Activated CD4-positive, alpha-beta T cell treated with anti-CD3 and anti-CD28 coated beads for 4 hours (primary cell): ENCODE data around the gene CDC25A.

Experiments used
- DNase-seq, 2 donors: peaks; one replicate each; pipeline ENCODE4 v3.0.0-alpha.2; 2020

Gene CDC25A

DNA sequence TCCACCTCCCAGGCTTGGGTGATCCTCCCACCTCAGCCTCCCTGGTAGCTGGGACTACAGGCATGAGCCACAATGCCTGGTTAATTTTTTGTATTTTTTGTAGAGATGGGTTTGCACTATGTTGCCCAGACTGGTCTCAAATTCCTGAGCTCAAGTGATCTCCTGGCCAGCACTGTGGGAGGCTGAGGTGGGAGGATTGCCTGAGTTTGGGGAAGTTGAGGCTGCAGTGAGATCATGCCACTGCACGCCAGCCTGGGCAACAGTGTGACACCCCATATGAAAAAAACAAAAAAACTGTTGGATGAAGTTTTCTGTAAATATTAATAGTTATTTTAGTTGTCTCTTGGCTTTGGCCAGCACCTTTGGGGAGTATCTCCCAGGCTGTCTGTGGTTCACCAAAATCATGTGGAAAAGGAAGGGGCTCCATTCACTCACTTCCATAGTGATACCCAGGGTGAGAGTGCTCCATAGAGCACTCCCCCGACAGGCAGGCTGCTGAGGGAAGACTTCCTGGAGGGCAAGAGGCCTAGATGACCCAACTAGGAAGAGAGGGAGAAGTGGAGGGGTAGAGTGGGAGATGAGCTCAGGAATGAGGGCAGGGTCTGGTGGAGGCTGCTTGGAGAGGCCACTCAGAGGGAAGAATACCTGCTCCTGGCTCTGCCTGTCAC is 47.1 kb downstream of the CDC25A start:
- DNase-seq, result no peak

DNA sequence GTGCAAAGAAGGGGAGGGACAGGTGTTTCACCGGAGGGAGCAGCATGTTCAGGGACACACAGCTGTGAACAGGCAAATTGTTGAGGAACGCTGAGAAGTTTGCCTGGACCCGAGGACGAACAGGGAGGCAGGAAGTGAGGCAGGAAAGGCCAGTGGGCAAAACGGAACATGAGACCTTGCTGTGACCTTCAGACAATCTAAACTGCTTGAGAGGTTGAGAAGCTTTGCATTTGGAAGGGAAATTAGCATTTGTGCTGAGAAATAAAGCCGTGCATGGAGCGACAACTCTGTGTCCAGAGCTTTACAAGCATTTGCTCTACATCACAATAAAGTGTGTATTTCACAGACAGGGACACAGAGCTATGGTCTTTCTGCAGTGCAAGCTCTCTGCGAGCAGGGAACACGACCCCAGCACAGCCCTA is 47.9 kb downstream of the CDC25A start:
- no peak for DNase-seq

DNA sequence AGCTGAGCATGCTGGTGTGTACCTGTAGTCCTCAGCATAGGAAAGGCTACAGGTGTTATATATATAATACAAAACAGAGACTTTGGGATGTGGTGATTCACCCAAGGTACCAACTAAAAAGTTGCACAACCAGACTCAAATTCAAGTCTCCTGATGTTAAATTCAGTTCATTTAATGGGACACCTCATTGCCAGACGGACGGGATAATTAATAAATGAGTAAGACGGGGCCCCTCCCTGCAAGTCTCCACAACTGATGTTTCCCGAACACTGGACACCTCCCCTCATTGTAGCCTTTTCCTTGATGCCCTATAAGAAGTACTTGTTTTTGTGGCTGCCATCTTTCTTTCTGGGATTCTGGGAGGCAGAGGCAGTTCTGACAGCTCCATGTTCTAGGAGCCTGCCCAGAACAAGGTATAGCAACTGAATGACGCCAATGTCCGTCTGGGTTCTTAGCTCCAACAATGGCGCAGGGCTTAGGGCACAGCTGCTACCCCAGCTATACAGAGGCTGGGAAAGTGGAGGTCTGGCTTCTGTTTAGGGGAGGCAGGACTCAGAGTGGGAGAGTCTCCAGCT is 50.7 kb downstream of the CDC25A start:
- DNase-seq, result no peak

DNA sequence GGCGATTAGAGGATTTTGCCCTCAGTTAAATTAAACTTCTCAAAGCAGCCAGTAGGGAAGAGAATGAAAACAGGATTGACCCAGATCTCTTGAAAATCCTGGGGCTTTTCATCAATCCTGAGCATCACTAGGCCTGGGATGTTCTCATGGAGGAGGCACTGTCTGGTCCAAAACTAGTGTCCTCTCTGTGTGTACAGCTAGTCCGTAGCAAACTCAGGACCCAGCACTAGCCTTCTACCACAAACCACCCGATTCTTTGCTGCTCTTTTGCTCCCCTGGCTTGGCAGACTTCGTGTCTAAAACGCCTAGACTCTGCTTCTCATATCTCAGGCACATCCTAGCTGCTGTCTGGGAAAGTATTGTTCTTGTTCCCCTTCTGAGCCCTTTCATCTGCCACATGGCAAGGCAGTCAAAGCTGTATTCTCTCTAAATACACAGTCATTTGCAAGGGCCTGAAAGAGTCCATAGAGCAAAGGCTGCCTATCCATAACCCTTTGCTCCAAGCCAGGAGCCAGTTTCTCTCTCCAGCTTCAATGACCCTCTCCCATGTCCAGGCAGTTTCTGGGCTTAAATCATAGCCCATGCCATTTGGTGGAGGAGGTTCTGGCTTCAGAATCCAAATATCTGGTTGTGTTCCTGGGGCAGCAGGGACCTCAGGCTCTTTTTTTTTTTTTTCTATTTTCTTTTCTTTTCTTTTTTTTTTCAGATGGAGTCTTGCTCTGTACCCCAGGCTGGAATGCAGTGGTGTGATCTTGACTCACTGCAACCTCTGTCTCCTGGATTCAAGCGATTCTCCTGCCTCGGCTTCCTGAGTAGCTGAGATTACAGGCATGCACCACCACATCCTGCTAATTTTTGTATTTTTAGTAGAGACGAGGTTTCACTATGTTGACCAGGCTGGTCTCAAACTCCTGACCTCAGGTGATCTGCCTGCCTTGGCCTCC is 52.4 kb downstream of the CDC25A start:
- no peak for DNase-seq

DNA sequence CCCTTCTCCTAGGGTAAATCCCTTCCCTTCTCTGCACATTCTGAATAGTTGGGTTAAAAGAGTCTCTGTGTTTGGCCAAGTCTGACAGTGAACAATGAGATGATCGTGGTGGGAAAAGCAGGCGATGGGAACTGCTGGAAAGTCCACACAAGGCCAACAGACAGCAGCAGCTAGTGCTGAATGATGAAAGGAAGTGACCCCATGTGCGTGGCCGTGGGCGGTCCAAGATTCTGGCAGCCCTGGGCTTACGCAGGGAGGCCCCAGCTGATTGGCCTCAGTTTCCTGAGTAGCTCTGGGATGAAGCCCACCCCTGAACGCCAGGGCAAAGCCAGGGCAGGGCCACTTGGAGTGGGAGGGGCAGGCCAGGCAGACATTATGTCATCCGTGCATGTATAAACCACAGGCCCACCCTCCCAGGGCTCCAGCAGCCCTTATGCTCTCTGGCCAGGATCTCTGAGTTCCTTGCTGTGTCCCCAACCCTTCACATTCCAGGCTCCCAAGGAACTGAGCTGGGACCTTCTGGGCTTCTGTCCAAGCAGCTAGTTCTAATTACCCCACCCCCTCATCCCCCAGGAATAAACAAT is 57.8 kb downstream of the CDC25A start:
- no peak for DNase-seq

DNA sequence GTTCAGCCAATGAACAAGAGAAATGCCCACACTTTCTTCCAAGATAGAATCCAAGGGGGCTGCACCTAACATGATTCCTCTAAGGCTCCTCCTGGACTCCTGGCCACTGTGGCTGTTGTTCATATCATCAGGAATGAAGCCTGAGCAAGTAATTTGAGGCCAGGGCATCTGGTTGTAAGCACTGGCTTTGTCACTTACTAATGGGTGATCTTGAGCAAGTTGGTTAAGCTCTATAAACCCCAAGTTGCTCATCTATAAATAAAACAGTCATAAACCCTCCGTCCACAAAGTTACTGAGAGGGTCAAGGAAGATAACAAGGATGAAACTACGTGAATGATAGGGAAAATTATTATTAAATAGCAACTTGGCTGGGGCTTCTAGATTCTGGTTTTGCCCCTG is 58.3 kb downstream of the CDC25A start:
- DNase-seq, result no peak

DNA sequence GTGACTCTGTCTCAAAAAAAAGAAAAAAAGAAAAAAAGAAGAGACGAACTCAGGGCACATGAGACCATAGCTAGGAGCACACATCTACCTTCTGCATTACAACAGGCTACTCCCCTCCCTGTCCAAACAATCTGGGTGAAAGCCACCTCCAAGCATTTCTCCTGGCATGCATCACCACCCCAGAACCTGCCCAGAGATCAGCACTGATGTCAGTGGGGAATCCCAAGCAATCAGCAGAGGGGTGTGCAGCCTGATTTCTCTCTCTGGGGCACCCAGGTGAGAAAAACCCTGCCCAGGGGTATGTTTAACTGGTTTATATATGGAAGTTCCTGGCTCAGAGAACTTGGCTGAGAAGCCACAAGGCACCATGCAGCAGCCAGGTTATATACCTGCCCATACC is 59.4 kb downstream of the CDC25A start:
- no peak for DNase-seq

DNA sequence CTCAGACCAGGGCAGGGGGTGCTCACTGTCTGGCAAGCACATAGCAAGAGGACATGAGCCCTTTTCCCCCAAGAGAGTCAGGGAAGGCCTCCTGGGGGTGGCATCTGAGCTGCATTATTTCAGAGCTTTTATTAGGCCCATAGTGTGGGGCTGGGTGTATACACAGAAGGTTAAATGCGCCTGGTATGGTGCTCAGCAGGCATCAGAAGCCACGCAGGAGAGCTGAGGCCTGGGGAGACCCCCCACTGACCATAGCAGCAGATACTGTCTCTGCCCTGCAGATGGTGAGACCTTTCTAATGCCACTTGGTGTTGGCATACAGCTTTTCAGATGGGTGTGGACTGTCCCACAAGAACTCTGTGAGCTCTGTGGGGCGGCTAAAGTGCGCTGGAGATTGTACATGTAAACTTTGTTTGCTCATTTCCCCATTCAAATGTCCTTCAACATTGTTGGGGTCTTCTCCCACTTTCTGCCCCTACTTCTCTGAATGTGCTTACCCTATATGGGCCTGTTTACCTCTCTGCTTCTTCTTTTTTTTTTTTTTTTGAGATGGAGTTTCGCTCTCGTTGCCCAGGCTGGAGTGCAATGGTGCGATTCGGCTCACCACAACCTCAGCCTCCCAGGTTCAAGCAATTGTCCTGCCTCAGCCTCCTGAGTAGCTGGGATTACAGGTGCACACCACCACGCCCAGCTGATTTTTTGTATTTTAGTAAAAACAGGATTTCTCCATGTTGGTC is 62.2 kb downstream of the CDC25A start:
- DNase-seq, result no peak

DNA sequence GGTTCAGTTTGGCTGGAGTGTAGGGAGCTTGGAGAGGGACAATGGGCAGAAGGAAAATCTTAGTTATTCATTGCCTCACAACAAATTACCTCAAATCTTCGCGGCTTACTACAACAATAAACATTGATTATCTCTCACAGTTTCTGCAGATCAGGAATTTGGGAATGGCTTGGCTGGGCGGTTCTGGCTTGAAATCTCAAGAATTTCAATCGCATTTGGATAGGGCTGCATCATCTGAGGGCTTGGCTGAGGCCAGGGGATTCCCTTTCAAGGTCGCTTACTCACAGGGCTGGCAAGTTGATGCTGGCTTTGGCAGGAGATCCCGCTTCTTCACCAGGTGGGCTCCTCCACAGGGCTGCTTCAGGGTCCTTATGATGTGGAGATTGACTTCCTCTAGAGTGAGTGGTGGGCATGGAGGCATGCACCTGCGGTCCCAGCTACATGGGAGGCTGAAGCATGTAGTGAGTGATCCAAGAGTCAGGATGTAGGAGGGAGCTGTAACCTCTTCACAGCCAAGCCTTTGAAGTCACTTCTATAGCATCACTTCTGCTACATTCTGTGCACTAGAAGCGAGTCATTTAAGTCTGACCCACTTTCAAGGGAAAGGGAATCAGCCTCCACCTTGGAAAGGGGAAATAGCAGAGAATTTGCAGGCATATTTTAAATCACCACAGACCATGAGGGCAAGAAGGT is 63.1 kb downstream of the CDC25A start:
- DNase-seq, result no peak

DNA sequence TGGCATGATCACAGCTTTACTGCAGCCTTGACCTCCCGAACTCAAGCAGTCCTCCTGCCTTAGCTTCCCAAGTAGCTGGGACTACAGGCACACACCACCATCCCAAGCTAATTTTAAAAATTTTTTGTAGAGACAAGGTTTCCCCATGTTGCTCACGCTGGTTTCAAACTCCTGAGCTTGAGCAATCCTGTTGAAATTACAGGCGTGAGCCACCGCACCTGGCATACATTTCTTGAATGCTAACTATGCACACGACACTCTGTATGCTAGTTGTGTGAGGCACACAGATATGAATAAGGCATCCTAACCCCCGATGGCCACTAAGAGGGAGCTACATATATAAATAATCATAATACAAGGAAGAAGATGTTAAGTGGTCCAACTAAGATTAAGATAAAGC is 64.9 kb downstream of the CDC25A start:
- DNase-seq, result no peak

DNA sequence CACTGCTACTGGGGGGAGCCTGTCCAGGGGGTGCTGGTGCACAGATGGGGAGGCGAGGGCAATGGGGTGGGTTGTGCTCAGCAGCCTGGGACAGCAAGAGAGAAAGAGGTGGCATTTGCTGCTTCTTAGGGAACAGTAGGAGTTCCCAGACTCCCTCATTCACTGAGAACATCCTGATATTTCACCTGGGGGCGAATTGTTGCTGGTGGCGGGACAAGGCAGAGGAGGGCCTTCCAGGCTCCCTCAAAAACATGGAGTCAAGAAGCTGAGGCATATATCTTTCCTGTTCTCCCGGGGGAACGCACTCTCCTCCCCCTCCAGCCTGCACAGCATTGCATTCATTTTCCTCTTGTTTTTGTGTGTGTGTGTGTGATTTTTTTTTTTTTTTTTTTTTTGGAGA is 65.7 kb downstream of the CDC25A start:
- DNase-seq, result no peak

DNA sequence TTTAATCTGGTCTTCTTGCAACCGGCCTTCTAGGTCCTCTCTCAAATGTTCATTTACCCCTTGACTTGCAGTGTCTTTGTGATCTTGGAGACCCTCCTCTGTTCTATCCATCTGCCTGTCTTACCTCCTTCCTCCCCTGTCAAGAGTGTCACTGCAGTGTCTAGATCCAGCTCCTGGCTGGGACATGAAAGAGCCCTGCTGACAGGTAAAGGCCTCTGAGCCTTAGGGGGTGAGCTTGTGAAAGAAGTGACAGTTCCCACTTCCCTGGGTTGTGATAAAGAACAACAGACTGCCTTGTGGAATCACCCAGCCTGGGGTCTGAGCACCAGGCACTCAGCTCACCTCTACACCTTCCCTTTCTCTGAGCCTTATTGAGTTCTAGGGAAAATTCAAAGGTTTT is 68.0 kb downstream of the CDC25A start:
- DNase-seq, result no peak

DNA sequence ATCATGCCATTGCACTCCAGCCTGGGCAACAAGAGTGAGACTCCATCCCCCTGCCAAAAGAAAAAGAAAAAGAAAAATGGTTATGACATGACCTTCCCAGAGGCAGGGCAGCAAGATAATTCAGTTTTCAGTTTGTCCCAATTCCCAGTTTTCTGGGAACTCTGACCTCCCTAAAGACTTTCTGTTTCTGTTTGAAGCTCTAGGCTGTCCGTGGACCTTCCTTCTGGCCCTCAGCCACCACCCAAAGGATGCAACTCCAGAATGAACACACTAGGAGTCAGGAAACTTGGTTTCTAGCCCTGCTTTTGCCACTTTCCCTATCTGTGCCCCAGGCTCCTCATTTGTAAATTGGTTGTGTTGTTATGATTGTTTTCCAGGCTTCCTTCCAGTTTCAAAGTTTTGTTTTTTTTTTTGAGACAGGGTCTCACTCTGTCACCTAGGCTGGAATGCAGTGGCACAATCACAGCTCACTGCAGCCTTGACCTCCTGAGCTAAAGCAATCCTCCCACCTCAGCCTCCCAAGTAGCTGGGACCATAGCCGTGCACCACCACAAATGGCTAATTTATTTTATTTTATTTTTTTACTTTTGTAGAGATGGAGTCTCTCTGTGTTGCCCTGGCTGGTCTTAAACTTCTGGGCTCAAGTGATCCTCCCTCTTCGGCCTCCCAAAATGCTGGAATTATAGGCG is 68.6 kb downstream of the CDC25A start:
- DNase-seq, result no peak

DNA sequence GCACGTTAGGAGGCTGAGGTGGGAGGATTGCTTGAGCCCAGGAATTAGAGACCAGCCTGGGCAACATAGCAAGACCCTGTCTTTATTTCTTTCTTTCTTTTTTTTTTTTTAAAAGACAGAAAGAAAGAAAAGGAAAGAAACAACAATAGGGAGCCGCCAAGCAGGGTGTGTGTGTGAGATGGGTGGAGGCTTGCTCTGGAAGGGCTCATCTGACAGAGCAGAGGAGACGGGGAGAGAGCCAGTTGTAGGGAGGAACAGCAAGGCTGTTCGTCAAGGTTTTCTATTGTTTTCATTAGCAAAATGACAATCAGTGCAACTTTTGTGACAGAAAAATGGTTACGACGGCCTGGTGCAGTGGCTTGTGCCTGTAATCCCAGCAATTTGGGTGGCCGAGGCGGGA is 69.3 kb downstream of the CDC25A start:
- no peak for DNase-seq

DNA sequence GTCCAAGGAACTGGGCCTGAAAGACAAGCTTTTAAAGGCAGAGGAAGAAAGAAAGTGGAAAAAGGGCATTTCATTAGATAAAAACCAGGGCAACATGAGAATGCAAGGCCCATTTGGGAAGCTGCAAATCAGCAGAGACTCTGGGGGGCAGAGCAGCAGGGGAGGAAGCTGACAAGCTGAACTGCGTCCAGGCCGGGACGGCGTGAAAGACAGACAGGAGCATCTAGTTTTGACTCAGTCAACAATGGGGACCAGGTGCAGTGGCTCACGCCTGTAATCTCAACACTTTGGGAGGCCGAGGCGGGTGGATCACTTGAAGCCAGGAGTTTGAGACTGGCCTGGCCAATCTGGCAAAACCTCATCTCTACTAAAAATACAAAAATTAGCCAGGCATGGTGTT is 69.9 kb downstream of the CDC25A start:
- no peak for DNase-seq

DNA sequence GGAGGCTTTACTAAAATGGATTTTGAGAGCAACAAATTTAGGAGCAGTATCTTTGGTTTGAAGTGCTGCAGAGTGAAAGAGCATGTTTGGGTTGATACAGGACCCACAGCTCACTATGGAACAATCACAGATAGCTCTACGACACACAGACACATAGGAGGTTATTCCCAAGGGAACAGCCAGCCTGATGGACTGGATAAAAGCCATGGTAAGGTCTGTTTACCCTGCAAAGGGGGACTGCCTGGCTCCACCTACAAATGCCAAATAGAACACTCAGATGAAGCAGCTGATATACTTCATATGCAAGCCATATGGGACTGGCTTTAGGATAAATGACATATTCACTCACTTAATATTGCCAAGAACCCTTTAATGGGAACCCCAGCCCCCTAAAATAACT is 75.4 kb downstream of the CDC25A start:
- no peak for DNase-seq

DNA sequence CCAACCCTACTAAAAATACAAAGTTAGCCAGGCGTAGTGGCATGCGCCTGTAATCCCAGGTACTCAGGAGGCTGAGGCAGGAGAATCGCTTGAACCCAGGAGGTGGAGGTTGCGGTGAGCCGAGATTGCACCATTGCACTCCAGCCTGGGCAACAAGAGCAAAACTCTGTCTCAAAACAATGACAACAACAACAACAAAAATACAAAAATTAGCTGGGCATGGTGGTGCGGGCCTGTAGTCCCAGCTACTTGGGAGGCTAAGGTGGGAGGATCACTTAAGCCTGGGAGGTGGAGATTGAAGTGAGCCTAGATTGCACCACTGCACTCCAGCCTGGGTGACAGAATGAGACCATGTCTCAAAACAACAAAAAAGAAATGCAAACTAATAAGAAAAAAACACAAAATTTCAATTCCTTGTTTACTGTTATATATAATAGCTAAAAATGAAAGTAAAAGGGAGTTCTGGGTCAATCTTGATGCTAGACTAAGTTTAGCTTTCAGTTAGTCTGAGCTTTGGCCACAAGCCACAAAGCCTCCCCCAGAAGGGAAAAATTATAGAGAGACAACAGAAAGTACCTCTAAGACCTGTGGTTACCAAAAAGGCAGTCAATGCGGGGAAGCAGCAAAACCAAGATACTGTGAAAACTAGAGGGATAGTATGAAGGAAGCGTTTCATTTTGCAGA is 76.0 kb downstream of the CDC25A start:
- DNase-seq, result peak; percentile 3 to 13

DNA sequence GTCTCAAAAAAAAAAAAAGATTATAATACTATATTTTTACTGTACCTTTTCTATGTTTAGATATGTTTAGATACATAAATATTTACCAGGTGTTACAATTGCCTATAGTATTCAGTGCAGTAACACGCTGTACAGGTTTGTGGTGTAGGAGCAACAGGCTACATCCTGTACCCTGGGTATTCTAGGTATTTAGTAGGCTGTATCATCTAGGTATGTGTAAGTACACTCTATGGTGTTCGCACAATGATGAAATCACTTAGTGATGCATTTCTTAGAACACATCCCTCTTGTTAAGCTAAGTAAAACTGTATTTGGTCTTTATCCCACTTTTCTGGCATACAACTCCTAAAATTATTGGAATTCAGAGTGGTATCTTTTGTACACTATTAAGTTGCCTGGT is 77.8 kb downstream of the CDC25A start:
- DNase-seq, result no peak

DNA sequence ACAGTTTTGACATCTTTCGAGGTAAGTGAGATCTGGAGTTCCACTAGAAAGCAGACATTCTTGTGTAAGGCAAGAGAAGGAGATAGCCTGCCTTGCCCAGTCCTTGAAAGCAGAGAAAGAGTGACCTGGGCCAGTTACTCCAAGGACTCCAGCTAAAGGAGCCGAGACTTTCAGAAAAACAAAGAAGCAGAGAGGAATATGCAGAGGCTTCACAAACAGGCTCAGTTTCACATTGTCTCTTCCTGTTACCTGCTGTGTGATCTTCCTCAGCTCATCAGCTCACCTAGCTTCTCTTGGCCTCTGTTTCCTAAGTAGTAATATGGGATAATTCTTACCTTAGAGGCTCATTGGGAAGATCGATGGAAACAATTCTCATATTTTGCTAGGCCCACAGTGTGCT is 81.0 kb downstream of the CDC25A start:
- DNase-seq, result no peak
